ENCODE results near the gene CYTH1.
"Not testable (repeated sequence)": the region's sequence is repeated elsewhere in the genome, so short reads cannot be mapped to it uniquely, and the experiment has no call there.

The CYTH1 gene

GRCh38 chr17:78679495-78680395 is 102.3 kb downstream of the CYTH1 start:
- no peak for DNase-seq

- DNase-seq: no peak
Measured at GRCh38 chr17:78678711-78679110, 103.4 kb downstream of the CYTH1 start.

- DNase-seq: no peak
Measured at GRCh38 chr17:78678222-78678557, 103.9 kb downstream of the CYTH1 start.

- DNase-seq: no peak
Measured at GRCh38 chr17:78677303-78678221, 104.5 kb downstream of the CYTH1 start.

GRCh38 chr17:78676412-78677302 is 105.4 kb downstream of the CYTH1 start:
- DNase-seq: no peak

- no peak for DNase-seq
Measured at GRCh38 chr17:78675836-78676235, 106.2 kb downstream of the CYTH1 start.

- no peak for DNase-seq
Measured at GRCh38 chr17:78675316-78675616, 106.8 kb downstream of the CYTH1 start.

GRCh38 chr17:78674595-78675315 is 107.3 kb downstream of the CYTH1 start:
- no peak for DNase-seq

GRCh38 chr17:78674156-78674555 is 107.9 kb downstream of the CYTH1 start:
- no peak for DNase-seq

GRCh38 chr17:78673395-78673794 is 108.7 kb downstream of the CYTH1 start:
- no peak for DNase-seq

GRCh38 chr17:78672871-78673371 is 109.2 kb downstream of the CYTH1 start:
- DNase-seq: no peak

GRCh38 chr17:78672005-78672404 is 110.1 kb downstream of the CYTH1 start:
- DNase-seq: no peak

GRCh38 chr17:78671726-78672001 is 110.4 kb downstream of the CYTH1 start:
- not testable (repeated sequence) for DNase-seq

GRCh38 chr17:78670850-78671725 is 111.0 kb downstream of the CYTH1 start:
- DNase-seq: no peak

- no peak for DNase-seq
Measured at GRCh38 chr17:78669975-78670518, 112.0 kb downstream of the CYTH1 start.

GRCh38 chr17:78669256-78669974 is 112.7 kb downstream of the CYTH1 start:
- DNase-seq: no peak

GRCh38 chr17:78668847-78669246 is 113.2 kb downstream of the CYTH1 start:
- DNase-seq: no peak

- DNase-seq: no peak
Measured at GRCh38 chr17:78667741-78668640, 114.1 kb downstream of the CYTH1 start.

GRCh38 chr17:78667091-78667490 is 115.0 kb downstream of the CYTH1 start:
- no peak for DNase-seq
